H1 (cell line): ENCODE results near the gene BCL2. TPM values are rescaled to one million over a fixed set of nuclear protein-coding genes. Genes with fewer than 3 reads are reported as not detected.

Experiments
- CHD2 ChIP-seq: IDR thresholded peaks from 2 replicates; pipeline ENCODE4 v1.6.1; 2012; ENCODE audit warnings: low read length, improper control_type of control experiment
- E2F6 ChIP-seq: IDR thresholded peaks from 2 replicates; pipeline ENCODE4 v1.6.1; 2012; ENCODE audit warnings: inconsistent platforms
- HDAC6 ChIP-seq: IDR thresholded peaks from one replicate; pipeline ENCODE4 v1.7.1; 2012; ENCODE audit warnings: low read depth, mild to moderate bottlenecking, inconsistent platforms, low read length, moderate library complexity
- SIN3A ChIP-seq, 2 experiments: IDR thresholded peaks in 1 of 2; conservative IDR thresholded peaks in 1 of 2; 2 replicates each; pipeline ENCODE4 v1.6.1; 2011 to 2012; ENCODE audit warnings: low read length in 2 of 2, improper control_type of control experiment in 1 of 2, low read depth in 1 of 2, mild to moderate bottlenecking in 1 of 2
- polyA plus RNA-seq, 7 experiments: library from polyadenylated mRNA; depleted of rRNA in 3 of 7; stranded (reverse) in 5 of 7; unstranded in 2 of 7; fragments of >200 nt in 5 of 7; fragments of 200-250 nt in 2 of 7; gene quantifications; 1 replicate in 5 of 7; 2 replicates in 1 of 7; 4 replicates in 1 of 7; pipeline versions ENCODE4 v1.2.1 to v1.2.3, GENCODE V29; 2011 to 2013; ENCODE audit warnings: missing spikeins in 2 of 7, mixed read lengths in 2 of 7
- total RNA-seq: library from RNA; stranded (reverse); fragmentation: NEBNext Ultra II Directional; extraction: Animal tissue kit (Norgen Biotek cat#: 25700); gene quantifications from 2 replicates; pipeline ENCODE4 v1.2.1, GENCODE V29; 2021

Gene BCL2
- total and polyA plus RNA-seq, 2 of the 8 experiments (the other 6 are each of a cell fraction or from before 2014, with no cell fraction given), result 0.59 to 4.5 TPM

- TF ChIP-seq SIN3A (conservative IDR thresholded peaks at IDR 0.05 in 1 of 2, IDR thresholded peaks at IDR 0.05 in 1 of 2; ENCODE audit: low read depth in 1 of 2, low read length in 2 of 2), result no peak
- TF ChIP-seq E2F6, result no peak
- no peak for TF ChIP-seq CHD2
- TF ChIP-seq HDAC6, result no peak
These were observed 94.9 kb downstream of the BCL2 start (continued) for GRCh38 chr18:63224630-63225029.
